ENCODE measurements around the gene NALCN. TPM values are rescaled to one million over a fixed set of nuclear protein-coding genes. Genes with fewer than 3 reads are reported as not detected.

NALCN gene
- total RNA-seq, 4 donors from 2014 or later: 0.67 to 2.0 (median 1.5) TPM

GRCh38 chr13:101090287-101090686 is 326.0 kb downstream of the NALCN start:
- WGBS, 2 donors: 86 to 89% methylated on average over 4 of the region's 4 CpGs
- no peak for TF ChIP-seq CTCF (IDR thresholded peaks at IDR 0.05)
- no peak for TF ChIP-seq POLR2A (IDR thresholded peaks at IDR 0.05)
- H3K4me3 ChIP-seq (ENCODE audit: low read depth, poor library complexity, severe bottlenecking): no peak overlapping the region
- intact Hi-C loops (cut with DNase I; ENCODE audit: low total_unique reads): no loop called here
- DNase-seq (ENCODE audit: low spot score in 2 of 2): no peak

- WGBS, 2 donors: 23 to 68% methylated on average over 2 of the region's 2 CpGs
- intact Hi-C loops (cut with DNase I; ENCODE audit: low total_unique reads): no loop called here
- H3K4me3 ChIP-seq (ENCODE audit: low read depth, poor library complexity, severe bottlenecking): no peak overlapping the region
- no peak for DNase-seq (ENCODE audit: low spot score in 2 of 2)
- TF ChIP-seq CTCF (IDR thresholded peaks at IDR 0.05) (no peak), POLR2A (IDR thresholded peaks at IDR 0.05) (no peak)
Observed at GRCh38 chr13:101085551-101085950, 330.8 kb downstream of the NALCN start.

- DNase-seq (ENCODE audit: low spot score in 2 of 2): no peak
- intact Hi-C loops (cut with DNase I; ENCODE audit: low total_unique reads): no loop called here
- no peak overlapping the region for H3K4me3 ChIP-seq (ENCODE audit: low read depth, poor library complexity, severe bottlenecking)
- WGBS, 2 donors: 38 to 40% methylated on average over 5 of the region's 5 CpGs
- TF ChIP-seq CTCF (IDR thresholded peaks at IDR 0.05) (no peak), POLR2A (IDR thresholded peaks at IDR 0.05) (no peak)
Observed at GRCh38 chr13:101082441-101082840, 333.9 kb downstream of the NALCN start.

- DNase-seq (ENCODE audit: low spot score in 2 of 2): no peak
- no peak overlapping the region for H3K4me3 ChIP-seq (ENCODE audit: low read depth, poor library complexity, severe bottlenecking)
- intact Hi-C loops (cut with DNase I; ENCODE audit: low total_unique reads): no loop called here
- TF ChIP-seq POLR2A (IDR thresholded peaks at IDR 0.05): no peak
- no peak for TF ChIP-seq CTCF (IDR thresholded peaks at IDR 0.05)
Observed at GRCh38 chr13:101080616-101081015, 335.7 kb downstream of the NALCN start.

GRCh38 chr13:101065329-101065728 is 351.0 kb downstream of the NALCN start:
- WGBS, 2 donors: 81 to 84% methylated on average over 12 of the region's 12 CpGs
- TF ChIP-seq POLR2A (IDR thresholded peaks at IDR 0.05) (no peak), CTCF (IDR thresholded peaks at IDR 0.05) (no peak)
- intact Hi-C loops (cut with DNase I; ENCODE audit: low total_unique reads): no loop called here
- no peak overlapping the region for H3K4me3 ChIP-seq (ENCODE audit: low read depth, poor library complexity, severe bottlenecking)
- DNase-seq (ENCODE audit: low spot score in 2 of 2): no peak

- intact Hi-C loops (cut with DNase I; ENCODE audit: low total_unique reads): no loop called here
- TF ChIP-seq CTCF (IDR thresholded peaks at IDR 0.05) (no peak), POLR2A (IDR thresholded peaks at IDR 0.05) (no peak)
- H3K4me3 ChIP-seq (ENCODE audit: low read depth, poor library complexity, severe bottlenecking): no peak overlapping the region
- DNase-seq (ENCODE audit: low spot score in 2 of 2): no peak
- 68 to 83% methylated on average over 10 of the region's 10 CpGs for WGBS, 2 donors
Observed at GRCh38 chr13:101059793-101060192, 356.5 kb downstream of the NALCN start.

Data from lower leg skin (tissue), 4 donors.